GM23338 (cell line): ENCODE results near the gene AGBL4. TPM values are rescaled to one million over a fixed set of nuclear protein-coding genes. Genes with fewer than 3 reads are reported as not detected.

Experiments
- ATAC-seq: fragments of 200-7000 bp; cut with Tn5 transposase; 3 replicates; pipeline ENCODE4 v1.9.1; 2020
- DNase-seq: peaks from one replicate; pipeline ENCODE4 v3.0.0-alpha.2; 2015; ENCODE audit warnings: low spot score
- H2AFZ ChIP-seq: fragments of 200-600 bp; sonication (generic); 2 replicates; pipeline ENCODE4 v1.8.0; 2016; ENCODE audit warnings: antibody characterized with exemption, mild to moderate bottlenecking, moderate library complexity
- H3F3A ChIP-seq: fragments of 200-600 bp; sonication (generic); replicated peaks from 2 replicates; pipeline ENCODE4 v1.8.0; 2017; ENCODE audit warnings: antibody characterized with exemption, mixed run types, low read depth
- H3K27ac ChIP-seq: fragments of 200-600 bp; sonication (generic); 2 replicates; pipeline ENCODE4 v1.6.1; 2016; ENCODE audit warnings: low read depth
- H3K27me3 ChIP-seq: fragments of 200-600 bp; sonication (generic); 2 replicates; pipeline ENCODE4 v1.8.0; 2016; ENCODE audit warnings: mild to moderate bottlenecking, mixed run types, moderate library complexity; ENCODE audit not compliant: insufficient read depth
- H3K36me3 ChIP-seq: fragments of 200-600 bp; sonication (generic); 2 replicates; pipeline ENCODE4 v1.8.0; 2016; ENCODE audit warnings: mild to moderate bottlenecking; ENCODE audit not compliant: insufficient read depth
- H3K4me1 ChIP-seq: fragments of 200-600 bp; sonication (generic); 2 replicates; pipeline ENCODE4 v1.8.0; 2016; ENCODE audit warnings: mild to moderate bottlenecking, moderate library complexity; ENCODE audit not compliant: insufficient read depth
- H3K4me2 ChIP-seq: fragments of 200-600 bp; sonication (generic); 2 replicates; pipeline ENCODE4 v1.7.1; 2017; ENCODE audit warnings: mixed run types
- H3K4me3 ChIP-seq: fragments of 200-600 bp; sonication (generic); 2 replicates; pipeline ENCODE4 v1.6.1; 2016; ENCODE audit warnings: mixed run types
- H3K79me2 ChIP-seq: fragments of 200-600 bp; sonication (generic); replicated peaks from 2 replicates; pipeline ENCODE4 v1.8.0; 2017; ENCODE audit warnings: mild to moderate bottlenecking; ENCODE audit not compliant: insufficient read depth
- H3K9me2 ChIP-seq: fragments of 200-600 bp; sonication (generic); 2 replicates; pipeline ENCODE4 v1.8.0; 2017; ENCODE audit not compliant: insufficient read depth
- H4K20me1 ChIP-seq: fragments of 200-600 bp; sonication (generic); replicated peaks from 2 replicates; pipeline ENCODE4 v1.8.0; 2017; ENCODE audit warnings: mild to moderate bottlenecking; ENCODE audit not compliant: insufficient read depth
- H3K27ac Mint-ChIP-seq: 2 replicates; pipeline ENCODE4 v1.8.0; 2020; ENCODE audit warnings: inconsistent platforms, mild to moderate bottlenecking, moderate library complexity, mixed read lengths
- H3K27me3 Mint-ChIP-seq: 3 replicates; pipeline ENCODE4 v1.8.0; 2022; ENCODE audit warnings: low read depth, mild to moderate bottlenecking, moderate library complexity, mixed read lengths, inconsistent platforms; ENCODE audit not compliant: insufficient read depth, poor library complexity
- H3K36me3 Mint-ChIP-seq: 3 replicates; pipeline ENCODE4 v1.8.0; 2021; ENCODE audit warnings: low read depth, mild to moderate bottlenecking, inconsistent platforms, moderate library complexity, mixed read lengths
- H3K4me1 Mint-ChIP-seq: 3 replicates; pipeline ENCODE4 v1.8.0; 2020; ENCODE audit warnings: mild to moderate bottlenecking, inconsistent platforms, mixed read lengths
- H3K4me3 Mint-ChIP-seq: 3 replicates; pipeline ENCODE4 v1.8.0; 2021; ENCODE audit warnings: moderate library complexity, mild to moderate bottlenecking, inconsistent platforms, mixed read lengths
- H3K9me3 Mint-ChIP-seq: 3 replicates; pipeline ENCODE4 v1.8.0; 2020; ENCODE audit warnings: moderate library complexity, mild to moderate bottlenecking, inconsistent platforms, mixed read lengths
- CREB1 ChIP-seq: fragments of 250-450 bp; sonication (Bioruptor Pico); IDR thresholded peaks from 2 replicates; pipeline ENCODE4 v1.5.0; 2020; ENCODE audit warnings: low read depth, mild to moderate bottlenecking, moderate library complexity
- EZH2 ChIP-seq: fragments of 200-600 bp; sonication (generic); IDR thresholded peaks from one replicate; pipeline ENCODE4 v1.8.0; 2017; ENCODE audit warnings: antibody characterized with exemption, mild to moderate bottlenecking, low read depth; ENCODE audit not compliant: unreplicated experiment
- EZH2phosphoT487 ChIP-seq: fragments of 200-600 bp; sonication (generic); IDR thresholded peaks from one replicate; pipeline ENCODE4 v1.8.1; 2018; ENCODE audit warnings: antibody characterized with exemption; ENCODE audit not compliant: unreplicated experiment
- JUNB ChIP-seq: IDR thresholded peaks from one replicate; pipeline ENCODE4 v1.6.1; 2016; ENCODE audit warnings: antibody characterized with exemption; ENCODE audit not compliant: unreplicated experiment
- NANOG ChIP-seq: IDR thresholded peaks from 2 replicates; pipeline ENCODE4 v1.6.1; 2016; ENCODE audit warnings: antibody characterized with exemption, borderline replicate concordance
- POLR2AphosphoS5 ChIP-seq: IDR thresholded peaks from 2 replicates; pipeline ENCODE4 v1.6.1; 2016; ENCODE audit warnings: antibody characterized with exemption, low read depth
- STAT1 ChIP-seq: IDR thresholded peaks from one replicate; pipeline ENCODE4 v1.6.1; 2016; ENCODE audit warnings: antibody characterized with exemption; ENCODE audit not compliant: unreplicated experiment
- ZNF114 ChIP-seq: fragments of 250-450 bp; sonication (Bioruptor Pico); IDR thresholded peaks from 2 replicates; pipeline ENCODE4 v1.5.0; 2020; ENCODE audit warnings: mild to moderate bottlenecking, moderate library complexity
- ZNF331 ChIP-seq: fragments of 250-450 bp; sonication (Bioruptor Pico); IDR thresholded peaks from 2 replicates; pipeline ENCODE4 v1.5.0; 2020; ENCODE audit warnings: low read depth, mild to moderate bottlenecking, moderate library complexity
- polyA plus RNA-seq: library from polyadenylated mRNA; unstranded; fragments of >200 nt; fragmentation: Nextera tagmentation; extraction: Ambion mirVana; gene quantifications from 2 replicates; pipeline ENCODE4 v1.2.1, GENCODE V29; 2016
- total RNA-seq: library from RNA; depleted of rRNA; stranded (reverse); fragments of >200 nt; shearing (Covaris generic); gene quantifications from 2 replicates; pipeline ENCODE4 v1.2.3, GENCODE V29; 2014
- TF ChIP-seq, protein P1 (sequence below): IDR thresholded peaks from 2 replicates; pipeline ENCODE4 v1.6.1; 2016; ENCODE audit warnings: antibody characterized with exemption
- TF ChIP-seq, protein P2 (sequence below): IDR thresholded peaks from one replicate; pipeline ENCODE4 v1.6.1; 2018; ENCODE audit warnings: antibody characterized with exemption; ENCODE audit not compliant: unreplicated experiment
- TF ChIP-seq, protein P3 (sequence below): fragments of 250-450 bp; sonication (Bioruptor Pico); IDR thresholded peaks from 2 replicates; pipeline ENCODE4 v1.5.0; 2020; ENCODE audit warnings: mild to moderate bottlenecking, moderate library complexity
- TF ChIP-seq, protein P4 (sequence below), 2 experiments: fragments of 200-600 bp in 1 of 2; sonication (generic) in 1 of 2; conservative IDR thresholded peaks; 2 replicates each; pipeline versions ENCODE4 v1.5.1 to v1.6.1; 2016 to 2017; ENCODE audit warnings: antibody characterized with exemption in 2 of 2, low read depth in 2 of 2, mild to moderate bottlenecking in 2 of 2, moderate library complexity in 1 of 2

The AGBL4 gene
- total and polyA plus RNA-seq, 2 experiments from 2014 or later = 0.91 to 1.5 TPM

DNA sequence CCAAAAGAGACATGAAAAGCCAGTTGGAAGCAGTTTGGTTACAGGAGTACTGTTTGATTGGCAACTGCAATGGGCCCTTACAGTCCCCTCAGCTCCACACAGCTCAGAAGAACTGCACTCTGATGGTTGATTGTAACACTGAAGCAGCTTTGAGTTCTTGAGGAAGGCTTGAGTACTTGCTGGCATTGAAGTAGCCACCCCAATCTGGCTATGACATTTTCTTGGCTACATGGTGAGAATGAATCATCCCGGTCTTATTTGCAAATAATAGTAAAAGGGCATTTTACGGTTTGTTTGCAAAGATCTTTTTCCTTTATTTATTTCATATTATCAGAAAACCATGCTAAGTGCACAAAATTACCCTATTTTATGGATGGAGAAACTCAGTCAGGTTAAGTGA is 1087.3 kb downstream of the AGBL4 start:
- peaks cover 3% of the 10 kb centered on the region for H3K27me3 Mint-ChIP-seq

More for the DNA sequence above, 1087.3 kb downstream of the AGBL4 start:
- Histone ChIP-seq H3K36me3 (no peaks in the 10 kb centered on the region), H3K79me2 (no peaks in the 10 kb centered on the region), H3F3A (no peaks in the 10 kb centered on the region), H3K4me1 (no peaks in the 10 kb centered on the region), H3K4me2 (no peak overlapping the region), H3K27ac (no peak overlapping the region), H3K27me3 (no peaks in the 10 kb centered on the region), H4K20me1 (no peaks in the 10 kb centered on the region), H3K9me2 (no peaks in the 10 kb centered on the region), H3K4me3 (no peak overlapping the region), H2AFZ (no peak overlapping the region)
- Mint-ChIP-seq H3K4me3 (no peak overlapping the region), H3K4me1 (peaks cover 9% of the 10 kb centered on the region; the same call in 2 of the 3 replicates), H3K36me3 (no peaks in the 10 kb centered on the region), H3K9me3 (peaks cover 7% of the 10 kb centered on the region; the same call in 2 of the 3 replicates), H3K27ac (no peak overlapping the region)
- ATAC-seq (no peak), DNase-seq (no peak)
- TF ChIP-seq POLR2AphosphoS5 = no peak
- TF ChIP-seq, protein P1, sequence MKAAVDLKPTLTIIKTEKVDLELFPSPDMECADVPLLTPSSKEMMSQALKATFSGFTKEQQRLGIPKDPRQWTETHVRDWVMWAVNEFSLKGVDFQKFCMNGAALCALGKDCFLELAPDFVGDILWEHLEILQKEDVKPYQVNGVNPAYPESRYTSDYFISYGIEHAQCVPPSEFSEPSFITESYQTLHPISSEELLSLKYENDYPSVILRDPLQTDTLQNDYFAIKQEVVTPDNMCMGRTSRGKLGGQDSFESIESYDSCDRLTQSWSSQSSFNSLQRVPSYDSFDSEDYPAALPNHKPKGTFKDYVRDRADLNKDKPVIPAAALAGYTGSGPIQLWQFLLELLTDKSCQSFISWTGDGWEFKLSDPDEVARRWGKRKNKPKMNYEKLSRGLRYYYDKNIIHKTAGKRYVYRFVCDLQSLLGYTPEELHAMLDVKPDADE = no peak
- no peak for TF ChIP-seq CREB1
- no peak for TF ChIP-seq EZH2phosphoT487
- no peak for TF ChIP-seq NANOG
- no peak for TF ChIP-seq JUNB
- TF ChIP-seq, protein P2, sequence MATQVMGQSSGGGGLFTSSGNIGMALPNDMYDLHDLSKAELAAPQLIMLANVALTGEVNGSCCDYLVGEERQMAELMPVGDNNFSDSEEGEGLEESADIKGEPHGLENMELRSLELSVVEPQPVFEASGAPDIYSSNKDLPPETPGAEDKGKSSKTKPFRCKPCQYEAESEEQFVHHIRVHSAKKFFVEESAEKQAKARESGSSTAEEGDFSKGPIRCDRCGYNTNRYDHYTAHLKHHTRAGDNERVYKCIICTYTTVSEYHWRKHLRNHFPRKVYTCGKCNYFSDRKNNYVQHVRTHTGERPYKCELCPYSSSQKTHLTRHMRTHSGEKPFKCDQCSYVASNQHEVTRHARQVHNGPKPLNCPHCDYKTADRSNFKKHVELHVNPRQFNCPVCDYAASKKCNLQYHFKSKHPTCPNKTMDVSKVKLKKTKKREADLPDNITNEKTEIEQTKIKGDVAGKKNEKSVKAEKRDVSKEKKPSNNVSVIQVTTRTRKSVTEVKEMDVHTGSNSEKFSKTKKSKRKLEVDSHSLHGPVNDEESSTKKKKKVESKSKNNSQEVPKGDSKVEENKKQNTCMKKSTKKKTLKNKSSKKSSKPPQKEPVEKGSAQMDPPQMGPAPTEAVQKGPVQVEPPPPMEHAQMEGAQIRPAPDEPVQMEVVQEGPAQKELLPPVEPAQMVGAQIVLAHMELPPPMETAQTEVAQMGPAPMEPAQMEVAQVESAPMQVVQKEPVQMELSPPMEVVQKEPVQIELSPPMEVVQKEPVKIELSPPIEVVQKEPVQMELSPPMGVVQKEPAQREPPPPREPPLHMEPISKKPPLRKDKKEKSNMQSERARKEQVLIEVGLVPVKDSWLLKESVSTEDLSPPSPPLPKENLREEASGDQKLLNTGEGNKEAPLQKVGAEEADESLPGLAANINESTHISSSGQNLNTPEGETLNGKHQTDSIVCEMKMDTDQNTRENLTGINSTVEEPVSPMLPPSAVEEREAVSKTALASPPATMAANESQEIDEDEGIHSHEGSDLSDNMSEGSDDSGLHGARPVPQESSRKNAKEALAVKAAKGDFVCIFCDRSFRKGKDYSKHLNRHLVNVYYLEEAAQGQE = no peak
- TF ChIP-seq, protein P3, sequence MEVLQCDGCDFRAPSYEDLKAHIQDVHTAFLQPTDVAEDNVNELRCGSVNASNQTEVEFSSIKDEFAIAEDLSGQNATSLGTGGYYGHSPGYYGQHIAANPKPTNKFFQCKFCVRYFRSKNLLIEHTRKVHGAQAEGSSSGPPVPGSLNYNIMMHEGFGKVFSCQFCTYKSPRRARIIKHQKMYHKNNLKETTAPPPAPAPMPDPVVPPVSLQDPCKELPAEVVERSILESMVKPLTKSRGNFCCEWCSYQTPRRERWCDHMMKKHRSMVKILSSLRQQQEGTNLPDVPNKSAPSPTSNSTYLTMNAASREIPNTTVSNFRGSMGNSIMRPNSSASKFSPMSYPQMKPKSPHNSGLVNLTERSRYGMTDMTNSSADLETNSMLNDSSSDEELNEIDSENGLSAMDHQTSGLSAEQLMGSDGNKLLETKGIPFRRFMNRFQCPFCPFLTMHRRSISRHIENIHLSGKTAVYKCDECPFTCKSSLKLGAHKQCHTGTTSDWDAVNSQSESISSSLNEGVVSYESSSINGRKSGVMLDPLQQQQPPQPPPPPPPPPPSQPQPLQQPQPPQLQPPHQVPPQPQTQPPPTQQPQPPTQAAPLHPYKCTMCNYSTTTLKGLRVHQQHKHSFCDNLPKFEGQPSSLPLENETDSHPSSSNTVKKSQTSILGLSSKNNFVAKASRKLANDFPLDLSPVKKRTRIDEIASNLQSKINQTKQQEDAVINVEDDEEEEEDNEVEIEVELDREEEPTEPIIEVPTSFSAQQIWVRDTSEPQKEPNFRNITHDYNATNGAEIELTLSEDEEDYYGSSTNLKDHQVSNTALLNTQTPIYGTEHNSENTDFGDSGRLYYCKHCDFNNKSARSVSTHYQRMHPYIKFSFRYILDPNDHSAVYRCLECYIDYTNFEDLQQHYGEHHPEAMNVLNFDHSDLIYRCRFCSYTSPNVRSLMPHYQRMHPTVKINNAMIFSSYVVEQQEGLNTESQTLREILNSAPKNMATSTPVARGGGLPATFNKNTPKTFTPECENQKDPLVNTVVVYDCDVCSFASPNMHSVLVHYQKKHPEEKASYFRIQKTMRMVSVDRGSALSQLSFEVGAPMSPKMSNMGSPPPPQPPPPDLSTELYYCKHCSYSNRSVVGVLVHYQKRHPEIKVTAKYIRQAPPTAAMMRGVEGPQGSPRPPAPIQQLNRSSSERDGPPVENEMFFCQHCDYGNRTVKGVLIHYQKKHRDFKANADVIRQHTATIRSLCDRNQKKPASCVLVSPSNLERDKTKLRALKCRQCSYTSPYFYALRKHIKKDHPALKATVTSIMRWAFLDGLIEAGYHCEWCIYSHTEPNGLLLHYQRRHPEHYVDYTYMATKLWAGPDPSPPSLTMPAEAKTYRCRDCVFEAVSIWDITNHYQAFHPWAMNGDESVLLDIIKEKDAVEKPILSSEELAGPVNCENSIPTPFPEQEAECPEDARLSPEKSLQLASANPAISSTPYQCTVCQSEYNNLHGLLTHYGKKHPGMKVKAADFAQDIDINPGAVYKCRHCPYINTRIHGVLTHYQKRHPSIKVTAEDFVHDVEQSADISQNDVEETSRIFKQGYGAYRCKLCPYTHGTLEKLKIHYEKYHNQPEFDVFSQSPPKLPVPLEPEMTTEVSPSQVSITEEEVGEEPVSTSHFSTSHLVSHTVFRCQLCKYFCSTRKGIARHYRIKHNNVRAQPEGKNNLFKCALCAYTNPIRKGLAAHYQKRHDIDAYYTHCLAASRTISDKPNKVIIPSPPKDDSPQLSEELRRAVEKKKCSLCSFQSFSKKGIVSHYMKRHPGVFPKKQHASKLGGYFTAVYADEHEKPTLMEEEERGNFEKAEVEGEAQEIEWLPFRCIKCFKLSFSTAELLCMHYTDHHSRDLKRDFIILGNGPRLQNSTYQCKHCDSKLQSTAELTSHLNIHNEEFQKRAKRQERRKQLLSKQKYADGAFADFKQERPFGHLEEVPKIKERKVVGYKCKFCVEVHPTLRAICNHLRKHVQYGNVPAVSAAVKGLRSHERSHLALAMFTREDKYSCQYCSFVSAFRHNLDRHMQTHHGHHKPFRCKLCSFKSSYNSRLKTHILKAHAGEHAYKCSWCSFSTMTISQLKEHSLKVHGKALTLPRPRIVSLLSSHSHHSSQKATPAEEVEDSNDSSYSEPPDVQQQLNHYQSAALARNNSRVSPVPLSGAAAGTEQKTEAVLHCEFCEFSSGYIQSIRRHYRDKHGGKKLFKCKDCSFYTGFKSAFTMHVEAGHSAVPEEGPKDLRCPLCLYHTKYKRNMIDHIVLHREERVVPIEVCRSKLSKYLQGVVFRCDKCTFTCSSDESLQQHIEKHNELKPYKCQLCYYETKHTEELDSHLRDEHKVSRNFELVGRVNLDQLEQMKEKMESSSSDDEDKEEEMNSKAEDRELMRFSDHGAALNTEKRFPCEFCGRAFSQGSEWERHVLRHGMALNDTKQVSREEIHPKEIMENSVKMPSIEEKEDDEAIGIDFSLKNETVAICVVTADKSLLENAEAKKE (CRISPR knock-in tag) = no peak
- no peak for TF ChIP-seq STAT1
- no peak for TF ChIP-seq EZH2
- TF ChIP-seq, protein P4, sequence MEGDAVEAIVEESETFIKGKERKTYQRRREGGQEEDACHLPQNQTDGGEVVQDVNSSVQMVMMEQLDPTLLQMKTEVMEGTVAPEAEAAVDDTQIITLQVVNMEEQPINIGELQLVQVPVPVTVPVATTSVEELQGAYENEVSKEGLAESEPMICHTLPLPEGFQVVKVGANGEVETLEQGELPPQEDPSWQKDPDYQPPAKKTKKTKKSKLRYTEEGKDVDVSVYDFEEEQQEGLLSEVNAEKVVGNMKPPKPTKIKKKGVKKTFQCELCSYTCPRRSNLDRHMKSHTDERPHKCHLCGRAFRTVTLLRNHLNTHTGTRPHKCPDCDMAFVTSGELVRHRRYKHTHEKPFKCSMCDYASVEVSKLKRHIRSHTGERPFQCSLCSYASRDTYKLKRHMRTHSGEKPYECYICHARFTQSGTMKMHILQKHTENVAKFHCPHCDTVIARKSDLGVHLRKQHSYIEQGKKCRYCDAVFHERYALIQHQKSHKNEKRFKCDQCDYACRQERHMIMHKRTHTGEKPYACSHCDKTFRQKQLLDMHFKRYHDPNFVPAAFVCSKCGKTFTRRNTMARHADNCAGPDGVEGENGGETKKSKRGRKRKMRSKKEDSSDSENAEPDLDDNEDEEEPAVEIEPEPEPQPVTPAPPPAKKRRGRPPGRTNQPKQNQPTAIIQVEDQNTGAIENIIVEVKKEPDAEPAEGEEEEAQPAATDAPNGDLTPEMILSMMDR (conservative IDR thresholded peaks at IDR 0.05; ENCODE audit: low read depth in 2 of 2) = no peak
- no peak for TF ChIP-seq ZNF114
- TF ChIP-seq ZNF331 (CRISPR knock-in tag) = no peak
